IPS-18a (cell line): ENCODE measurements around the gene TMTC2.
"Not testable (repeated sequence)": the region's sequence is repeated elsewhere in the genome, so short reads cannot be mapped to it uniquely, and the experiment has no call there.

Experiments
- H3K27ac ChIP-seq: one replicate; pipeline ENCODE4 v1.5.1; 2013; ENCODE audit warnings: low read length
- H3K27me3 ChIP-seq: one replicate; pipeline ENCODE4 v1.6.1; 2013; ENCODE audit warnings: mild to moderate bottlenecking, low read length; ENCODE audit not compliant: control insufficient read depth, insufficient read depth
- H3K36me3 ChIP-seq: one replicate; pipeline ENCODE4 v1.6.1; 2013; ENCODE audit warnings: low read depth, low read length; ENCODE audit not compliant: control insufficient read depth
- H3K4me1 ChIP-seq: one replicate; pipeline ENCODE4 v1.6.1; 2013; ENCODE audit warnings: low read depth, low read length; ENCODE audit not compliant: control insufficient read depth
- H3K4me3 ChIP-seq: one replicate; pipeline ENCODE4 v1.5.1; 2013; ENCODE audit warnings: low read length
- H3K9ac ChIP-seq: one replicate; pipeline ENCODE4 v1.6.1; 2013; ENCODE audit warnings: mild to moderate bottlenecking, low read length, moderate library complexity
- H3K9me3 ChIP-seq: one replicate; pipeline ENCODE4 v1.6.1; 2013; ENCODE audit warnings: low read depth, low read length; ENCODE audit not compliant: control insufficient read depth

The TMTC2 gene

DNA sequence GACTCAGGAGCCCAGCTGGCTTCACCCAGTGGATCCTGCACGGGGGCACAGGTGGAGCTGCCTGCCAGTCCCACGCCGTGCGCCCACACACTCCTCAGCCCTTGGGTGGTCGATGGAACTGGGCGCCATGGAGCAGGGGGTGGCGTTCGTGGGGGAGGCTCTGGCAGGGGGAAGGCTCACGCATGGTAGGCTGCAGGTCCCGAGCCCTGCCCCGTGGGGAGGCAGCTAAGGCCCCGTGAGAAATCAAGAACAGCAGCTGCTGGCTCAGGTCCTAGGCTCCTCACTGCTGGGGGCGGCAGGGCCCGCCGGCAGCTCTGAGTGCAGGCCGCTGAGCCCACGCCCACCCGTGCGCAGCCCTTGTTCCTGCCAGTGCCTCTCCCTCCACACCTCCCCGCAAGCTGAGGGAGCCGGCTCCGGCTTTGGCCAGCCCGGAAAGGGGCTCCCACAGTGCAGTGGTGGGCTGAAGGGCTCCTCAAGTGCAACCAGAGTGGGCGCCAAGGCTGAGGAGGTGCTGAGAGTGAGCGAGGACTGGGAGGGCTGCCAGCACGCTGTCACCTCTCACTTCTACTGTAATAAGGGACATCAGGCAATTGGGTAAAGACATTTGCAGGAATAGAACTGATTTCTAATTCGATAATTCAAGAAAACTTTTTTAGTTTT lies 115.4 kb downstream of the TMTC2 start:
- H3K27ac ChIP-seq, result no peak overlapping the region
- H3K36me3 ChIP-seq, result no peaks in the 10 kb centered on the region
- no peaks in the 10 kb centered on the region for H3K9me3 ChIP-seq
- no peak overlapping the region for H3K4me3 ChIP-seq
- H3K9ac ChIP-seq, result no peak overlapping the region
- no peaks in the 10 kb centered on the region for H3K4me1 ChIP-seq
- H3K27me3 ChIP-seq, result no peaks in the 10 kb centered on the region

DNA sequence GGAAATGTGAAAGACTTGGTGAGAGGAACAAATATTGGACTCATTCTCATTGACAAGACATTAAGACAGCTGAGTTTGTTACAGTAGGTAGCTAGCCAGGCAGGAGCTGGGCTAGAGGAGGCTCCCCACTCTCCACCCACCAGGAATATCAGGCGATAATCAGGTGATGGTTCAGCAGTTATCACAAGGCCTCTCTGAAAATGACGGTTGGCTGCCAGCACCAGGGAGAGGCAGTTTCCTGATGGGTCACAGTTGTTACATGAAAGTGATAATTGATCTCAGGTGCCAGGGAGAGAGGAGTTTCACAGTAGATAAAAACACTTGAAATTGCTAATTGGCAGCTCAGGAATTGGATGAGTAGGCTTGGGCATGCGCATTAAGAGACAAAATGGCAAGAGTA lies 116.5 kb downstream of the TMTC2 start:
- Histone ChIP-seq H3K27ac (no peak overlapping the region), H3K27me3 (no peaks in the 10 kb centered on the region), H3K4me1 (no peaks in the 10 kb centered on the region), H3K4me3 (no peak overlapping the region), H3K9ac (no peak overlapping the region), H3K36me3 (no peaks in the 10 kb centered on the region), H3K9me3 (no peaks in the 10 kb centered on the region)

DNA sequence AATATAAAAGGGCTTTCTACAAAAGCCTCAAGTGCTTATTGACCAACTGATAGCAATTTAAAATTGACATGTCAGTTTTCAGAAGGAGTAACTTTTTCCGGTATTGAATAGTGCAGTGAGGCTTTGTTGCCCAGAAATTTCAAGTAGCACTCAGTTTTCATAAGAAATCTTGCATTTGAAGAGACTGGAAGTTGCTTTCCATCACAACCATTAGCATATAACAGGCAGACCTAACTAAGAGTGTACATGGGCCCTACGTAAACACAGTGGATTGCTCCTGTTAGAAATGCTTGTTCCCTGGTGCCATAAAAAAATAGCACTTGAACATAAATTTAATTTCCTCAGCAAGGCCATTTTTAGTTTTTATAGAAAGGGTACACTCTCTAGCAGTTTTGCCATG lies 117.9 kb downstream of the TMTC2 start:
- no peaks in the 10 kb centered on the region for H3K9me3 ChIP-seq
- no peak overlapping the region for H3K27ac ChIP-seq
- no peaks in the 10 kb centered on the region for H3K4me1 ChIP-seq
- no peaks in the 10 kb centered on the region for H3K27me3 ChIP-seq
- no peaks in the 10 kb centered on the region for H3K36me3 ChIP-seq
- no peak overlapping the region for H3K4me3 ChIP-seq
- no peak overlapping the region for H3K9ac ChIP-seq

DNA sequence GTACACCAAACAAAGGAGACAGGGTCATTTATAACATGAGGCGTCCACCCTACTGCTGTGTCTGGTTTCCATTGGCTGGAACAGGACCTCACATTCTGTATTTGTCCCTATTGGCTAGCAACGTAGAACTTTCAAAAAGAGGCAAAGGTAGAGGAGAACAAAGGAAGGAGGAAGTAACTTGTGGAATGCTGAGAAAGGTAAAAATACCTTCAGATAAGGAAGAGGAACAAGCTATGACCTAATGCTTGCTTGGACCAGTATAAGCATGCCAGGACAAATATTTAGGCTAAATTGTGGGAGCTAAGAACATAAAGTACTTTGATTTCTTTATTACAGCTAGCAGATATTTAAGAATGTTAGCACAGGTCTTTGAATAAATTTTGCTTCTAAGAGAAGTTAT lies 118.3 kb downstream of the TMTC2 start:
- H3K27me3 ChIP-seq, H3K9me3 ChIP-seq, H3K9ac ChIP-seq, H3K36me3 ChIP-seq, H3K4me3 ChIP-seq, H3K4me1 ChIP-seq, H3K27ac ChIP-seq: not testable (repeated sequence)

DNA sequence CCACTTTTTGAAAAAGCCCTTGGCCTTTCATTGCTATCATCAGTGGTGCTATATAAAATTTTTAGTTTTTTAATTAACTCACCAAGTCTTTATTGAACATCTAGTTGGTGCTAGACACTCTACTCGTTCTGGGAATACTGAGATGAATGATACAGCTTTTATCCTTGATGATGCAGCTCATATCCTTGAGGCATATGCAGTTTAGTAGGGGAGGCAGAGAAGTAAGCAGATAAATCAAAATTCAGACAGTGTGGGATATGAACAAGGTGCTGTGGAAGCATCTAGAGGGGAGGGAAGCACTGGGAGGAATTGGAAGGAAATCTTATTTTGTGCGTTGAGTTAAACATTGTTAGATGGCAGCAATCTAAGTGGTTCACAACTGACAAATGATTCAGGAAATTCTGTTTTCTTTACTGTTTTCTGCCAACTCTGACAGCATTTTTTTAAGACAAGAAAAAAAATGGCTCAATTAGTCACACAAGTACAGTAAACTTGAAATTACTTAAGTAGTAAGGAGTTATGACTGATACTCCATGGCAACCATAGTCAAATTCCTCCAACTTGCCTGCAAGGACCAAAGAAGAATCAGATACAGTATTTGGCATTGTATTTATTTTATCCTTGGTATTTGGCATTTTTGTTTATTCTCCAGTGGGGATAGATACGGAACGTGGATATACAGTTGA lies 119.2 kb downstream of the TMTC2 start:
- Histone ChIP-seq H3K27ac (no peak overlapping the region), H3K36me3 (no peaks in the 10 kb centered on the region), H3K4me3 (no peak overlapping the region), H3K9ac (no peak overlapping the region), H3K9me3 (no peaks in the 10 kb centered on the region), H3K4me1 (no peaks in the 10 kb centered on the region), H3K27me3 (no peaks in the 10 kb centered on the region)

DNA sequence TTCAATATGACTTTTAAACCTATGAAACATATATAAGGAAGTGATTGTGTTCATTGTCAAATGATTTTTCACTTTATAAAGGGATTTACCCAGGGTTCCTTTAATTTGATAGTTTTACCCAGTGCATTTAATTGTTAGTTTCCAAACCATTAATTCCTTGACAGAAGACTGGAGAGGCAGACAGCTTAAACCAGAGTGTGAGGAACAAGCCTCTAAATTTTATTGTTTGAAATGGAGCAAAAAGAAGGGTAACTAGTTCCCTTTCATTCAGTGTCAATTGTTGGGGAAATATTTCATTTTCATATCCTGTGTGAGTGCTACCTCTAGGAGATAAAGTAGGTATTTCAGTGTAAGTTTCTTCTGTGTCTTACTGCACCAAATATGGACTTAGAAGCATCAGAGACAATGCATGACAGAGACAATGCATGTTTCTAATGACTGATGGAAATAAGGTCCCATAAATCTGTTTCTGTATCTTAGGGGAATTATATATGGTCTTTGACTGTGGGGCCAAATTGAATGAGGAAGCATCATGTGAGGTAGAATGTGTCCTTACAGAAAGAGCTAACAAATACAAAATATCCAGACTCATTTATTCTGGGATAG lies 120.5 kb downstream of the TMTC2 start:
- Histone ChIP-seq H3K9ac (no peak overlapping the region), H3K27me3 (no peaks in the 10 kb centered on the region), H3K4me1 (no peaks in the 10 kb centered on the region), H3K9me3 (no peaks in the 10 kb centered on the region), H3K36me3 (no peaks in the 10 kb centered on the region), H3K27ac (no peak overlapping the region), H3K4me3 (no peak overlapping the region)

DNA sequence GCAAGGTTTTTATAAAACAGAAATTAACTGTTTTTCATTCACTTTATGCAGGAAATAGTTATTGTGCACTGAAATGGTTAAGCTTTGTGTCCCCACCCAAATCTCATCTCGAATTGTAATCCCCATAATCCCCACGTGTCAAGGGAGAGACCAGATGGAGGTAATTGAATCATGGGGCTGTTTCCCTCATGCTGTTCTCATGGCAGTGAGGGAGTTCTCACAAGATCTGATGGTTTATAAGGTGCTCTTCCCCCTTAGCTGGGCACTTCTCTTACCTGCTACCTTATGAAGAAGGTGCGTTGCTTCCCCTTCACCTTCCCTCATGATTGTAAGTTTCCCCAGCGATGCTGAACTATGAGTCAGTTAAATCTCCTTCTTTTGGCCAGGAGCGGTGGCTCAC lies 123.9 kb downstream of the TMTC2 start:
- H3K4me3 ChIP-seq, result no peak overlapping the region
- no peaks in the 10 kb centered on the region for H3K9me3 ChIP-seq
- no peak overlapping the region for H3K9ac ChIP-seq
- no peaks in the 10 kb centered on the region for H3K27me3 ChIP-seq
- H3K4me1 ChIP-seq, result no peaks in the 10 kb centered on the region
- no peak overlapping the region for H3K27ac ChIP-seq
- H3K36me3 ChIP-seq, result no peaks in the 10 kb centered on the region

DNA sequence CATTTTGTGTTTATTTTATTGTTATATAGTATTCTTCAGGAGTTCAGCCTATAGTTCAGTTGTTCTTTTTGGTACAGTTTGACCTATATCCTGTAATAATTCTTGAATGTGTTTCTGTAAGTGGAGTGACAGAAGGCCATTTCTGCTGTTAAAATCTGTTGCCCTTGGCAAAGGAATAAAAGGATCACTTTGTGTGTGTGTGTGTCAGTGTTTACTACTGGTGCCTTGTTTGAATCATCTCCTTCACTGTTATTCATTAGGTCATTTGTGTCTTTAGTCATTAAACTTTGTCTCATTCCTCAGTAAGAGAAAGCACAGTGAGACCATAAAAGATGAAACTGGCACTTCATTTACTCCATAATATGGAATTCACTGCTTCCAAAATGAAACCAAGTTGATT lies 130.7 kb downstream of the TMTC2 start:
- no peak overlapping the region for H3K4me3 ChIP-seq
- H3K4me1 ChIP-seq, result no peaks in the 10 kb centered on the region
- no peaks in the 10 kb centered on the region for H3K9me3 ChIP-seq
- no peaks in the 10 kb centered on the region for H3K27me3 ChIP-seq
- no peaks in the 10 kb centered on the region for H3K36me3 ChIP-seq
- H3K27ac ChIP-seq, result no peak overlapping the region
- no peak overlapping the region for H3K9ac ChIP-seq

DNA sequence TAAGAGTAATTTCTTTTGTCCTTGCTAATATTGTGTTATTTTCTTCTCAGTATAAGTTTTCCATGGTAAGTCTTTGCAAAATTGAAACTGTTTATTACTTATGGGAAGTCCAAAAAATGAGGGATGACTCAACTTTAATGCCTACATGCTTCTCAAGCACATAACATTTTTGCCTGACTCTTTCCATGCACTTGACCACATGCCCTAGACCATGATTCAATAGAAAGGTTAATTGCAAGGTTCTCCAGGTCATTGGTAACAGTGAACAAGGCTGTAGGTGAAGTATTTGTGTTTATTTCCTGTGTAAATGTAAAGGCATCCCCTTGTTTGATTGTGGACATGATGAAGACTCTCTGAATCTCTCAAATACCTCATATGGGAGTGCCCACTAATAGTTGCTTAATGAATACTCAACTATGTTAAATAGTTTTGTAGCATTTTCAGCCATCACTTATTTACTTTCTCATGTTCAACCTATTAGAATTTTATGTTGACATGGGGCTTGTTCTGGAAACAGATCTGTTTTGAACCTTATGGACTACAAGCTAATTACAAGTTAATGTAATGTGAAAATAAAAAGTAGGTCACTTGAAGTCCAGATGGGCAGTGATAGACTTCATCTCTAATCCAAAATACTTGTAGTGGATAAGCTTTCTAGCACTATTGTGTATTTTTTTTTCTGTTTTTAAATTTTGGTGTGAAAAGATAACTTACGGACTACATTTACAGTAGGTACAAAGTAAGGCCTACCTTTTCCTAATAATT lies 131.7 kb downstream of the TMTC2 start:
- Histone ChIP-seq H3K4me1 (no peaks in the 10 kb centered on the region), H3K9me3 (no peaks in the 10 kb centered on the region), H3K27ac (no peak overlapping the region), H3K36me3 (no peaks in the 10 kb centered on the region), H3K9ac (no peak overlapping the region), H3K27me3 (no peaks in the 10 kb centered on the region), H3K4me3 (no peak overlapping the region)

DNA sequence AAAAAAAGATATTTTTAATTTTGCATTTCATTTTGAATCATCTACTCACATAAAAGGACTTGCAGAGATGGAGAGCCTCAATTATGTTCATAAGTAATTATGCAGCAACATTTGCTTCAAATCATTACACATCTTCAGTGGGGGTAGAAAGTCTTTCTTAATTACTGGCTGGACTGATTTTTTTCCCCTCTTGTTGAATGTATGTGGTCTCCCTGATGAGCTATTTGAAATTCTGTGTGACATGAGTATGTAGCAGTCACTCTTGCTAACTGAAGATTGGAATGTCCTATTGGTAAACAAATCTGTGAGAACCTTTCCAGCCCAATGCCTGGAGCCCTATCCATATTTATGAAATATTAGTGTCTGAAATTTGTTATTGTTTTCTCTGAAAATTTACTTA lies 139.8 kb downstream of the TMTC2 start:
- H3K27me3 ChIP-seq, result no peaks in the 10 kb centered on the region
- no peaks in the 10 kb centered on the region for H3K36me3 ChIP-seq
- H3K9me3 ChIP-seq, result no peaks in the 10 kb centered on the region
- H3K9ac ChIP-seq, result no peak overlapping the region
- H3K27ac ChIP-seq, result no peak overlapping the region
- no peaks in the 10 kb centered on the region for H3K4me1 ChIP-seq
- H3K4me3 ChIP-seq, result no peak overlapping the region

DNA sequence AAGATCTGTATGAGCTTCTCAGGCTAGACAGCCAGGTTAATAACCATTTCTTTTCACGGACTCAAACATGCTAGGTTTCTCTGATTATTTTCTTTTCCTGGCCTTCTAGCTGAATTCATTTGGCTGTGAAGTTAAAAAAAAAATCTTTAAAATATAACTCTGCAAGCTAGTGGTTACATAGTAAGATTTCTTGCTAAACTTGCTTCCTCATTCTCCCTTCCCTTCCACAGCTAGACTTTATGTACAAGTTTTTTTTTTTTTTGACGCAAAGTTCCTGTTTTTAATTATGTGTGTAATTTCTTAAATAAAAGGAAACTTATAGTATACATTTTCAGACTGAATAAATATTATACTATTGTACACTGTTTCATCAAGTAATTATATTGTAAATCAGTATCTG lies 145.4 kb downstream of the TMTC2 start:
- H3K27me3 ChIP-seq, result no peaks in the 10 kb centered on the region
- no peak overlapping the region for H3K9ac ChIP-seq
- no peaks in the 10 kb centered on the region for H3K4me1 ChIP-seq
- H3K27ac ChIP-seq, result no peak overlapping the region
- H3K36me3 ChIP-seq, result no peaks in the 10 kb centered on the region
- H3K4me3 ChIP-seq, result no peak overlapping the region
- no peaks in the 10 kb centered on the region for H3K9me3 ChIP-seq
